Calu3 (cell line): Measurements from ENCODE around the gene MARCHF10. TPM values are rescaled to one million over a fixed set of nuclear protein-coding genes. Genes with fewer than 3 reads are reported as not detected.
"Not testable (repeated sequence)": the region's sequence is repeated elsewhere in the genome, so short reads cannot be mapped to it uniquely, and the experiment has no call there.

Experiments used
- BruUV-seq: library from RNA; stranded (reverse); fragments of 400-500 nt; replicated peaks from 2 replicates; lab custom pipeline; 2021; lab: Mats Ljungman, UMichigan
- CTCF ChIA-PET: fragments of 300-600 bp; sonication (Branson Sonifier 250); formaldehyde crosslinking; loops from one replicate; lab custom pipeline; 2022; ENCODE audit warnings: antibody characterized with exemption; lab: Charles Lee
- DNase-seq: peaks from one replicate; pipeline ENCODE4 v3.0.0; 2022
- H3K27ac Mint-ChIP-seq: one replicate; pipeline ENCODE4 v1.8.0; 2022; ENCODE audit warnings: mixed read lengths; ENCODE audit not compliant: unreplicated experiment
- H3K27me3 Mint-ChIP-seq: one replicate; pipeline ENCODE4 v1.8.0; 2022; ENCODE audit warnings: mixed read lengths; ENCODE audit not compliant: unreplicated experiment
- H3K36me3 Mint-ChIP-seq: one replicate; pipeline ENCODE4 v1.8.0; 2022; ENCODE audit warnings: mild to moderate bottlenecking, moderate library complexity, mixed read lengths; ENCODE audit not compliant: insufficient read depth, unreplicated experiment
- H3K4me1 Mint-ChIP-seq: one replicate; pipeline ENCODE4 v1.8.0; 2022; ENCODE audit warnings: mild to moderate bottlenecking, low read depth, mixed read lengths; ENCODE audit not compliant: unreplicated experiment
- H3K4me3 Mint-ChIP-seq: one replicate; pipeline ENCODE4 v1.8.0; 2022; ENCODE audit warnings: mild to moderate bottlenecking, low read depth, moderate library complexity, mixed read lengths; ENCODE audit not compliant: unreplicated experiment
- H3K9me3 Mint-ChIP-seq: one replicate; pipeline ENCODE4 v1.8.0; 2022; ENCODE audit warnings: low read depth, mixed read lengths; ENCODE audit not compliant: unreplicated experiment
- intact Hi-C: fragments of 100-400 bp; cut with micrococcal nuclease; formaldehyde crosslinking; loops from one replicate; pipeline ENCODE4 v1.10.0; 2022; ENCODE audit not compliant: unreplicated experiment
- total RNA-seq: library from RNA; stranded (reverse); gene quantifications from 2 replicates; pipeline ENCODE4 v1.2.3, GENCODE V29; 2022
- TF ChIP-seq, protein P1 (sequence below): fragments of 200-600 bp; IDR thresholded peaks from one replicate; pipeline ENCODE4 v1.8.0; 2022; ENCODE audit warnings: antibody characterized with exemption; ENCODE audit not compliant: unreplicated experiment

Gene MARCHF10
- total RNA-seq, 1 experiment from 2014 or later, result not detected

DNA sequence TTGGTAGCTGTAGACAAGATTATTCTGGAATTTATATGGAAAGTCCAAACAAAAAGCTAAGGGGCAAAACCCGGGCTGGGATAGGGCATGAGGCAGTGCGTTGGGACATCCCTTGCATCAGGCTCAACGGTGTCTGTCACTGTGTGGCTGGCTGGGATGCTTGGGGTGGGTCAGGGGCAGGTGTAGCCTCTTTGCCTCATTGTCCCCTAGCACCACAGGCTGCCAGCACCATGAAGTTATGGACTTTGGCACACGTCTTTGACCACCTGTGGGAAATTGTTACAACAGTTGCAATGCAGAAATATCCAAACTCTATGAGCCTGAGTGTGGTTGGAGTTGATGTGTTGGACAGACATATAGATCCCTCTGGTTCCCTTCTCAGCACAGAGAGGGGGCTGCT, 32.8 kb upstream of the MARCHF10 start:
- H3K36me3 Mint-ChIP-seq, result no peaks in the 10 kb centered on the region
- no peak overlapping the region for H3K4me3 Mint-ChIP-seq
- H3K27me3 Mint-ChIP-seq, result no peaks in the 10 kb centered on the region
- H3K4me1 Mint-ChIP-seq, result no peaks in the 10 kb centered on the region
- TF ChIP-seq, protein P1, sequence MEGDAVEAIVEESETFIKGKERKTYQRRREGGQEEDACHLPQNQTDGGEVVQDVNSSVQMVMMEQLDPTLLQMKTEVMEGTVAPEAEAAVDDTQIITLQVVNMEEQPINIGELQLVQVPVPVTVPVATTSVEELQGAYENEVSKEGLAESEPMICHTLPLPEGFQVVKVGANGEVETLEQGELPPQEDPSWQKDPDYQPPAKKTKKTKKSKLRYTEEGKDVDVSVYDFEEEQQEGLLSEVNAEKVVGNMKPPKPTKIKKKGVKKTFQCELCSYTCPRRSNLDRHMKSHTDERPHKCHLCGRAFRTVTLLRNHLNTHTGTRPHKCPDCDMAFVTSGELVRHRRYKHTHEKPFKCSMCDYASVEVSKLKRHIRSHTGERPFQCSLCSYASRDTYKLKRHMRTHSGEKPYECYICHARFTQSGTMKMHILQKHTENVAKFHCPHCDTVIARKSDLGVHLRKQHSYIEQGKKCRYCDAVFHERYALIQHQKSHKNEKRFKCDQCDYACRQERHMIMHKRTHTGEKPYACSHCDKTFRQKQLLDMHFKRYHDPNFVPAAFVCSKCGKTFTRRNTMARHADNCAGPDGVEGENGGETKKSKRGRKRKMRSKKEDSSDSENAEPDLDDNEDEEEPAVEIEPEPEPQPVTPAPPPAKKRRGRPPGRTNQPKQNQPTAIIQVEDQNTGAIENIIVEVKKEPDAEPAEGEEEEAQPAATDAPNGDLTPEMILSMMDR, result no peak
- CTCF ChIA-PET, result no interaction called here
- H3K9me3 Mint-ChIP-seq, result no peaks in the 10 kb centered on the region
- DNase-seq, result no peak
- no TSS peak for BruUV-seq
- H3K27ac Mint-ChIP-seq, result no peak overlapping the region
- intact Hi-C loops, result no loop called here

DNA sequence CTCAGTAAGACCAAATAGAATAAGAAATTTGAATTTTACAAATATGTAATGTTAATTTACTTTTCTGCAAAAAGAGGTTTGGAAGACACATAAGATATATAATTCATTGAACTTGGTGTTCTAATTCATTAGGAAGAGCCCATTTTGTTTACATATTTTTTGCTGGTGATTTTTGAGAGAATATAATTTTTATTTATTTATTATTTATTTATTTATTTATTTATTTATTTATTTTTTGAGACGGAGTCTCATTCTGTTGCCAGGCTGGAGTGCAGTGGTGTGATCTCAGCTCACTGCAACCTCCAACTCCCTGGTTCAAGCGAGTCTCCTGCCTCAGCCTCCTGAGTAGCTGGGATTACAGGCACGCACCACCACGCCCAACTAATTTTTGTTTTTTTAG, 25.7 kb upstream of the MARCHF10 start:
- H3K9me3 Mint-ChIP-seq, CTCF ChIA-PET, intact Hi-C loops, H3K27me3 Mint-ChIP-seq, H3K4me1 Mint-ChIP-seq, H3K27ac Mint-ChIP-seq, DNase-seq, H3K4me3 Mint-ChIP-seq, H3K36me3 Mint-ChIP-seq, BruUV-seq: not testable (repeated sequence)

DNA sequence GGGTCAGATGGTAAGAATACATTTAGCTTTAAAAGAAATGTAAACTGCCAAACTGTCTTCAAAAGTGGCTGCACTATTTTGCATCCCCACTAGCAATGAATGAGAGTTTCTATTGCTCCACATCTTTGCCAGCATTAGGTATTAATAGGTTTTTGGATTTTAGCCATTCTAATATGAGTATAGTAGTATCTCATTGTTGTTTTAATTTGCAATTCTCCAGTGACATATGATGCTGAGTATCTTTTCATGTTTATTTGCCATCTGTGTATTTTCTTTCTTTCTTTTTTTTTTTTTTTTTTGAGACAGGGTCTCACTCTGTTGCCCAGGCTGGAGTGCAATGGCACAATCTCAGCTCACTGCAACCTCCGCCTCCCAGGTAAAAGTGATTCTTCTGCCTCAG, 24.3 kb upstream of the MARCHF10 start:
- H3K4me1 Mint-ChIP-seq, result no peaks in the 10 kb centered on the region
- BruUV-seq, result no TSS peak
- no peaks in the 10 kb centered on the region for H3K27me3 Mint-ChIP-seq
- no peak overlapping the region for H3K4me3 Mint-ChIP-seq
- no peak for DNase-seq
- H3K27ac Mint-ChIP-seq, result no peak overlapping the region
- no peaks in the 10 kb centered on the region for H3K36me3 Mint-ChIP-seq
- TF ChIP-seq, protein P1, result no peak
- CTCF ChIA-PET, result no interaction called here
- intact Hi-C loops, result no loop called here
- no peaks in the 10 kb centered on the region for H3K9me3 Mint-ChIP-seq

DNA sequence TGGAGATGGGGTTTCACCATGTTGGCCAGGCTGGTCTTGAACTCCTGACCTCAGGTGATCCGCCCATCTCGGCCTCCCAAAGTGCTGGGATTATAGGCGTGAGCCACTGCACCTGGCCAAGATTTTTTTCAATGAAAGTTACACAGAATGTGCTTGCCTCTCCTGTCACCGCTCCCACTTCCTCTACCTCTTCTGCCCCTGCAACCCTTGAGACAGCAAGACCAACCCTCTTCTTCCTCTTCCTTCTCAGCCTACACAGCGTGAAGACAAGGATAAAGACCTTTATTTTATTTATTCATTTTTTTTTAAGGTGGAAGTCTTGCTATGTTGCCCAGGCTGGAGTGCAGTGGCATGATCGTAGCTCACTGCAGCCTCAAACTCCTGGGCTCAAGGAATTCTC, 23.0 kb upstream of the MARCHF10 start:
- H3K4me1 Mint-ChIP-seq, H3K9me3 Mint-ChIP-seq, intact Hi-C loops, H3K27ac Mint-ChIP-seq, BruUV-seq, CTCF ChIA-PET, H3K36me3 Mint-ChIP-seq, H3K27me3 Mint-ChIP-seq, H3K4me3 Mint-ChIP-seq, DNase-seq: not testable (repeated sequence)

DNA sequence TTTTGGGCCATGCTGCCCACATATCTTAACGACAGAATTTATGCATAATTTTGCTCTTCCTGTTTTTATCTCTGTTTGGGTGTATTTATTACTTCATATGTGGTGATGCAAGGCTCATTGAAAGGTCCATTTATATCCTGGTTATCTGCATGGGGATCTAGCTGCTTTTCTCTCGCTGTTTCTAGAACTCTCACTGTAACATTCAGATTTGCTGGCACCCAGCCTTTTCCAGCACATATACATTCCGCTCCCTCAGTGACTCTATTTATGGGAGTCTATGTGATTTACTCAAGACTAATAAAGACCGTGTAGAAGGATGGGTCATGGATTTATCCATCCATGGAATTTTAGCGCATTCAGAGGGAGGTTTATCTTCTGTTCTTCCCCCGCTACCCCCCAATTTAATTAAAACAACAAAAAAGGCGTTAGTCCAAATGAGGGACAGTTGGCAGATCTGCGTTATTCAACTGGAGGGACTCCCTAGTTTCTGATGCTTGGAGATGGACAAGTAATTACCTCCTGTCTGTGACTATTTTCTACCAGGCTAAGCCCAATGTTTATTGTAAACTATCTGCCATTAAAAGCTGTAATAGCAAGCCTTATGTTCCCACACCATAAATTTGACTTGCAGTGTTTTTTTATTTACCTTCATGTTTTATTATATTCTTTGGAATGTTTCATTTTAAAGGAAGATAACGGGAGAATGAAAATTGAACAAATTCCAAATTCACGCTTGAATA, 19.8 kb upstream of the MARCHF10 start:
- Mint-ChIP-seq H3K4me1 (no peaks in the 10 kb centered on the region), H3K27ac (peak overlapping the region; percentile 54), H3K4me3 (no peak overlapping the region), H3K9me3 (no peaks in the 10 kb centered on the region), H3K27me3 (no peaks in the 10 kb centered on the region), H3K36me3 (no peaks in the 10 kb centered on the region)
- TF ChIP-seq, protein P1, result no peak
- CTCF ChIA-PET, result interaction anchor here (0.7 kb wide), 1 partner anchor 14 kb away, joined by 6 read pairs; no protein-coding TSS in a partner anchor
- intact Hi-C loops, result loop anchor here (10.0 kb wide), 1 partner anchor 137 kb away; the partner anchor contains the start of gene TANC2
- no peak for DNase-seq
- no TSS peak for BruUV-seq
